ENCODE data around the gene DPEP1. TPM values are rescaled to one million over a fixed set of nuclear protein-coding genes. Genes with fewer than 3 reads are reported as not detected.

Gene DPEP1
- total RNA-seq, 1 experiment from 2014 or later = 13.6 TPM

DNA sequence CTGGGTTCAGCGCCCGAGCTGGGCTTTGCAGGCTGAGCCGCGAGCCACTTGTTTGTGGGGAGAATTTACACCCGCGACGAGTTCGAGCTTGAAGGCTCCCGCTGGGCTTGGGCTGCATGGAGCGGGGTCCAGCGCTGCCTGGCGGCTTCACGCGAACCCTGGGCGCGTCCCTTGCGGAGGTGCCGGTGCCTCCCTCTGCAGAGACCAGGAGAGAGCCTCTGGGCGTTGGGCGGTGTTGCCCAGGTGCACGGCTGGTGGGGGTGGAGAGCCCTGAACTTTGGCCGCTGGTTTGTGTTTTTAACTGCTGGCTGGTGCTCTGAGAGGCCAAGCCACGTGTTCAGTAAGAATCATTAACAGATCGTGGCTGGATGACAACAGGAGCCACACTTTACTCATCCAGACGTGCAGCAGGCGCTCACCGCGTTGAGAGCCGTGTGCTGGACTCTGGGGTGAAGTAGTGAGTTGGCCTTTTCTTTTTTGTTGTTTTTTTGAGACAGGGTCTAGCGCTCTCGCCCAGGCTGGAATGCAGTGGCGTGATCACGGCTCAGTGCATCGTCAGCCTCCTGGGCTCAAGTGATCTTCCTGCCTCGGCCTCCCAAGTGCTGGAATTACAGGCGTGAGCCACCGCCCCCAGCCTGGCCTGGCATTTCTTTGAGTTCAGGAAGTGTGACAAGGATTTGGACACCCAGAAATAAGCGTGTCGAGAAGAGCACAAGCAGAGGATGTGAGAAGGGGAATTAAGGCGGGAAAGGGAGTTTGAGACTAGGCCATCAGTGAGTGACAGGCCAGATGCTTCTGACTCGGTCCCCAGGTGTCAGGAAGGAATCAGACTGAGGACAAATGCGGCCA is 73.9 kb downstream of the DPEP1 start:
- Mint-ChIP-seq H3K27me3 (ENCODE audit: low read depth) (peaks cover 3% of the 10 kb centered on the region; the same call in 1 of the 2 replicates), H3K4me1 (peaks cover 7% of the 10 kb centered on the region), H3K4me3 (peak overlapping the region; percentile 85), H3K36me3 (peaks cover 58% of the 10 kb centered on the region), H3K27ac (peak overlapping the region; percentile 87; the same call in 1 of the 2 replicates), H3K9me3 (peaks cover 31% of the 10 kb centered on the region)
- CTCF ChIA-PET = interaction anchor here (1.0 to 1.8 kb wide), 5 partner anchors 13 to 130 kb away, joined by 3 to 19 read pairs (median 6); partner anchors contain the start of gene SPATA2L
- POLR2A ChIA-PET = interaction anchor here (0.9 to 1.5 kb wide), 4 partner anchors 8 to 13 kb away, joined by 3 to 11 read pairs (median 5); no protein-coding TSS in a partner anchor
- no peak for DNase-seq (ENCODE audit: low spot score)
- ATAC-seq = peak; percentile 56
- TF ChIP-seq ZNF138 (CRISPR knock-in tag; conservative IDR thresholded peaks at IDR 0.05) (no peak), CREB1 (CRISPR knock-in tag; IDR thresholded peaks at IDR 0.05) (no peak), EMX1 (CRISPR knock-in tag; IDR thresholded peaks at IDR 0.05) (no peak), GABPB1 (CRISPR knock-in tag; IDR thresholded peaks at IDR 0.05) (peak; percentile 86), ZBTB21 (CRISPR knock-in tag; IDR thresholded peaks at IDR 0.05; ENCODE audit: borderline replicate concordance) (no peak), KAT7 (CRISPR knock-in tag; IDR thresholded peaks at IDR 0.05; ENCODE audit: borderline replicate concordance) (peak; percentile 36; the same call in 1 of the 2 replicates), ZNF512 (CRISPR knock-in tag; IDR thresholded peaks at IDR 0.05; ENCODE audit: borderline replicate concordance) (no peak), NR2C2 (CRISPR knock-in tag; IDR thresholded peaks at IDR 0.05) (no peak), PREB (CRISPR knock-in tag; IDR thresholded peaks at IDR 0.05; ENCODE audit: borderline replicate concordance) (peak; percentile 20; the same call in 1 of the 2 replicates), NFYB (CRISPR knock-in tag; conservative IDR thresholded peaks at IDR 0.05; ENCODE audit: low read depth) (no peak), NFE2L1 (CRISPR knock-in tag; IDR thresholded peaks at IDR 0.05) (no peak), ARID4B (CRISPR knock-in tag; IDR thresholded peaks at IDR 0.05; ENCODE audit: borderline replicate concordance) (no peak; the same call in 1 of the 2 replicates), AFF4 (CRISPR knock-in tag; IDR thresholded peaks at IDR 0.05; ENCODE audit: borderline replicate concordance) (no peak)
- TF ChIP-seq, protein P1, sequence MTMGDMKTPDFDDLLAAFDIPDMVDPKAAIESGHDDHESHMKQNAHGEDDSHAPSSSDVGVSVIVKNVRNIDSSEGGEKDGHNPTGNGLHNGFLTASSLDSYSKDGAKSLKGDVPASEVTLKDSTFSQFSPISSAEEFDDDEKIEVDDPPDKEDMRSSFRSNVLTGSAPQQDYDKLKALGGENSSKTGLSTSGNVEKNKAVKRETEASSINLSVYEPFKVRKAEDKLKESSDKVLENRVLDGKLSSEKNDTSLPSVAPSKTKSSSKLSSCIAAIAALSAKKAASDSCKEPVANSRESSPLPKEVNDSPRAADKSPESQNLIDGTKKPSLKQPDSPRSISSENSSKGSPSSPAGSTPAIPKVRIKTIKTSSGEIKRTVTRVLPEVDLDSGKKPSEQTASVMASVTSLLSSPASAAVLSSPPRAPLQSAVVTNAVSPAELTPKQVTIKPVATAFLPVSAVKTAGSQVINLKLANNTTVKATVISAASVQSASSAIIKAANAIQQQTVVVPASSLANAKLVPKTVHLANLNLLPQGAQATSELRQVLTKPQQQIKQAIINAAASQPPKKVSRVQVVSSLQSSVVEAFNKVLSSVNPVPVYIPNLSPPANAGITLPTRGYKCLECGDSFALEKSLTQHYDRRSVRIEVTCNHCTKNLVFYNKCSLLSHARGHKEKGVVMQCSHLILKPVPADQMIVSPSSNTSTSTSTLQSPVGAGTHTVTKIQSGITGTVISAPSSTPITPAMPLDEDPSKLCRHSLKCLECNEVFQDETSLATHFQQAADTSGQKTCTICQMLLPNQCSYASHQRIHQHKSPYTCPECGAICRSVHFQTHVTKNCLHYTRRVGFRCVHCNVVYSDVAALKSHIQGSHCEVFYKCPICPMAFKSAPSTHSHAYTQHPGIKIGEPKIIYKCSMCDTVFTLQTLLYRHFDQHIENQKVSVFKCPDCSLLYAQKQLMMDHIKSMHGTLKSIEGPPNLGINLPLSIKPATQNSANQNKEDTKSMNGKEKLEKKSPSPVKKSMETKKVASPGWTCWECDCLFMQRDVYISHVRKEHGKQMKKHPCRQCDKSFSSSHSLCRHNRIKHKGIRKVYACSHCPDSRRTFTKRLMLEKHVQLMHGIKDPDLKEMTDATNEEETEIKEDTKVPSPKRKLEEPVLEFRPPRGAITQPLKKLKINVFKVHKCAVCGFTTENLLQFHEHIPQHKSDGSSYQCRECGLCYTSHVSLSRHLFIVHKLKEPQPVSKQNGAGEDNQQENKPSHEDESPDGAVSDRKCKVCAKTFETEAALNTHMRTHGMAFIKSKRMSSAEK (CRISPR knock-in tag; IDR thresholded peaks at IDR 0.05; ENCODE audit: borderline replicate concordance) = no peak
- TF ChIP-seq, protein P2, sequence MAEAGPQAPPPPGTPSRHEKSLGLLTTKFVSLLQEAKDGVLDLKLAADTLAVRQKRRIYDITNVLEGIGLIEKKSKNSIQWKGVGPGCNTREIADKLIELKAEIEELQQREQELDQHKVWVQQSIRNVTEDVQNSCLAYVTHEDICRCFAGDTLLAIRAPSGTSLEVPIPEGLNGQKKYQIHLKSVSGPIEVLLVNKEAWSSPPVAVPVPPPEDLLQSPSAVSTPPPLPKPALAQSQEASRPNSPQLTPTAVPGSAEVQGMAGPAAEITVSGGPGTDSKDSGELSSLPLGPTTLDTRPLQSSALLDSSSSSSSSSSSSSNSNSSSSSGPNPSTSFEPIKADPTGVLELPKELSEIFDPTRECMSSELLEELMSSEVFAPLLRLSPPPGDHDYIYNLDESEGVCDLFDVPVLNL (CRISPR knock-in tag; IDR thresholded peaks at IDR 0.05; ENCODE audit: borderline replicate concordance, low read depth) = no peak
- TF ChIP-seq, protein P3, sequence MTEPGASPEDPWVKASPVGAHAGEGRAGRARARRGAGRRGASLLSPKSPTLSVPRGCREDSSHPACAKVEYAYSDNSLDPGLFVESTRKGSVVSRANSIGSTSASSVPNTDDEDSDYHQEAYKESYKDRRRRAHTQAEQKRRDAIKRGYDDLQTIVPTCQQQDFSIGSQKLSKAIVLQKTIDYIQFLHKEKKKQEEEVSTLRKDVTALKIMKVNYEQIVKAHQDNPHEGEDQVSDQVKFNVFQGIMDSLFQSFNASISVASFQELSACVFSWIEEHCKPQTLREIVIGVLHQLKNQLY (CRISPR knock-in tag; IDR thresholded peaks at IDR 0.05) = no peak

Measured in WTC11 (cell line).